Thoracic aorta (tissue), 2 donors: Measurements from ENCODE around the gene PLD4. TPM values are rescaled to one million over a fixed set of nuclear protein-coding genes. Genes with fewer than 3 reads are reported as not detected.

ENCODE experiments used
- ATAC-seq: fragments of 150-250 bp; one replicate; pipeline ENCODE4 v1.8.0; 2017; ENCODE audit warnings: low read depth; ENCODE audit not compliant: insufficient number of reproducible peaks, low FRiP score
- DNase-seq: peaks from one replicate; pipeline ENCODE4 v3.0.0-alpha.2; 2020; ENCODE audit warnings: low spot score
- H3K27ac ChIP-seq, 2 donors: fragments of 200-600 bp; sonication (generic); 1 replicate in 1 of 2; 2 replicates in 1 of 2; pipeline ENCODE4 v1.5.1; 2016; ENCODE audit warnings: mild to moderate bottlenecking in 2 of 2, moderate library complexity in 2 of 2
- H3K27me3 ChIP-seq: fragments of 200-600 bp; sonication (generic); replicated peaks from 2 replicates; pipeline ENCODE4 v1.6.0; 2016; ENCODE audit warnings: mild to moderate bottlenecking; ENCODE audit not compliant: insufficient read depth
- H3K36me3 ChIP-seq: fragments of 200-600 bp; sonication (generic); one replicate; pipeline ENCODE4 v1.5.1; 2016
- H3K4me1 ChIP-seq, 2 donors: fragments of 200-600 bp; sonication (generic); 1 replicate in 1 of 2; 2 replicates in 1 of 2; pipeline versions ENCODE4 v1.5.1 to v1.6.0; 2016; ENCODE audit warnings: low read depth in 2 of 2, mild to moderate bottlenecking in 1 of 2; ENCODE audit not compliant: control insufficient read depth in 1 of 2
- H3K4me3 ChIP-seq: fragments of 200-600 bp; sonication (generic); 2 replicates; pipeline ENCODE4 v1.5.1; 2016; ENCODE audit warnings: mild to moderate bottlenecking
- H3K9me3 ChIP-seq: fragments of 200-600 bp; sonication (generic); 2 replicates; pipeline ENCODE4 v1.5.1; 2016
- CTCF ChIP-seq: fragments of 200-600 bp; sonication (generic); IDR thresholded peaks from one replicate; pipeline ENCODE4 v1.5.1; 2019; ENCODE audit warnings: antibody characterized with exemption
- total RNA-seq, 2 donors: library from RNA; depleted of rRNA; stranded (reverse); fragments of >200 nt; gene quantifications; one replicate each; pipeline versions ENCODE4 v1.1.0 to v1.2.3, GENCODE V29; 2016

Gene PLD4
- total RNA-seq, 2 donors from 2014 or later, result 0.35 TPM; not detected in 1

- Histone ChIP-seq H3K9me3 (no peaks in the 10 kb centered on the region), H3K27me3 (no peaks in the 10 kb centered on the region), H3K4me3 (peak overlapping the region; percentile 54), H3K27ac (peak overlapping the region; percentile 70 to 94), H3K4me1 (peaks cover 11 to 44% of the 10 kb centered on the region in 2 donors), H3K36me3 (no peaks in the 10 kb centered on the region)
- no peak for TF ChIP-seq CTCF
- ATAC-seq (peak; percentile 45), DNase-seq (no peak)
Measured at GRCh38 chr14:104967386-104968152, 42.9 kb downstream of the PLD4 start.

- Histone ChIP-seq H3K36me3 (no peaks in the 10 kb centered on the region), H3K9me3 (no peaks in the 10 kb centered on the region), H3K27me3 (no peaks in the 10 kb centered on the region), H3K27ac (peak overlapping the region; percentile 70 to 94), H3K4me3 (peak overlapping the region; percentile 54), H3K4me1 (peaks cover 16 to 50% of the 10 kb centered on the region in 2 donors)
- ATAC-seq (no peak), DNase-seq (no peak)
- no peak for TF ChIP-seq CTCF
Measured at GRCh38 chr14:104968153-104968527, 43.5 kb downstream of the PLD4 start.

GRCh38 chr14:104968541-104969401, 44.1 kb downstream of the PLD4 start:
- Histone ChIP-seq H3K9me3 (no peaks in the 10 kb centered on the region), H3K4me3 (peak overlapping the region; percentile 54), H3K27ac (peak overlapping the region; percentile 70 to 94), H3K4me1 (peaks cover 16 to 56% of the 10 kb centered on the region in 2 donors), H3K27me3 (no peaks in the 10 kb centered on the region), H3K36me3 (no peaks in the 10 kb centered on the region)
- ATAC-seq, result no peak
- no peak for DNase-seq
- no peak for TF ChIP-seq CTCF

GRCh38 chr14:104969741-104970230, 45.1 kb downstream of the PLD4 start:
- DNase-seq (no peak), ATAC-seq (no peak)
- Histone ChIP-seq H3K9me3 (no peaks in the 10 kb centered on the region), H3K36me3 (no peaks in the 10 kb centered on the region), H3K27ac (peak overlapping the region in 1 of 2 donors; percentile 94), H3K27me3 (no peaks in the 10 kb centered on the region), H3K4me1 (peaks cover 25 to 67% of the 10 kb centered on the region in 2 donors), H3K4me3 (no peak overlapping the region)
- TF ChIP-seq CTCF, result no peak
